Skeletal muscle satellite cell (primary cell): Measurements from ENCODE around the gene MRPL52.
A peak's percentile ranks its signal among the peaks of the same experiment; 100 is the strongest.
"Not testable (repeated sequence)": the region's sequence is repeated elsewhere in the genome, so short reads cannot be mapped to it uniquely, and the experiment has no call there.

Experiments
- H3K27me3 ChIP-seq: 2 replicates; pipeline ENCODE4 v1.7.0; 2013; ENCODE audit warnings: low read length; ENCODE audit not compliant: control insufficient read depth, insufficient read depth
- H3K36me3 ChIP-seq: 2 replicates; pipeline ENCODE4 v1.7.0; 2013; ENCODE audit warnings: mild to moderate bottlenecking, control low read depth, low read length; ENCODE audit not compliant: insufficient read depth
- H3K4me1 ChIP-seq: 2 replicates; pipeline ENCODE4 v1.7.0; 2013; ENCODE audit warnings: low read length; ENCODE audit not compliant: control insufficient read depth, insufficient read depth
- H3K4me2 ChIP-seq: 2 replicates; pipeline ENCODE4 v1.7.0; 2013; ENCODE audit warnings: mild to moderate bottlenecking, low read length
- H3K4me3 ChIP-seq: 2 replicates; pipeline ENCODE4 v1.7.0; 2013; ENCODE audit warnings: low read length
- H3K9ac ChIP-seq: 2 replicates; pipeline ENCODE4 v1.7.0; 2013; ENCODE audit warnings: mild to moderate bottlenecking, low read depth, low read length, moderate library complexity
- H3K9me3 ChIP-seq: replicated peaks from 2 replicates; pipeline ENCODE4 v1.7.0; 2013; ENCODE audit warnings: mild to moderate bottlenecking, control low read depth, low read length

MRPL52 gene

DNA sequence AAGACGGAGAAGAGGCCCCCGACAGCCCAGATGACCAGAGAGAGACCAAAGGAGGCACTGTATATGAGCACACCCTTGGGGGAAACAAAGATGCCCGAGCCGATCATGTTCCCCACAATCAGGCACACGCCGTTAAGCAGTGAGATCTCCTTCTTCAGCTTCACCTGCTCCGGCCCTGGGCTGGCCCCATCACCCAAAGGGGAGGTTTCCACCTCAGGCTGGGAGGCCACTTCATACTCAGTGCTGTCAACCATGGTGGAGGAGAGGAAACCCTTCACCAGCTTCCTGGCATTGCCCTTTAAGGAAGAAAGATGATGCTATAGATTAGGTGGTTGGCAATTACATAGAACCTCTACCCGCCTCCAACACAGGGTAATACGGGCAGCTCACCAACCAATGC lies 16.5 kb upstream of the MRPL52 start:
- Histone ChIP-seq H3K4me1 (peaks cover 8% of the 10 kb centered on the region), H3K27me3 (no peaks in the 10 kb centered on the region), H3K9me3 (no peaks in the 10 kb centered on the region), H3K9ac (no peak overlapping the region), H3K4me3 (no peak overlapping the region), H3K36me3 (no peaks in the 10 kb centered on the region), H3K4me2 (no peak overlapping the region)

DNA sequence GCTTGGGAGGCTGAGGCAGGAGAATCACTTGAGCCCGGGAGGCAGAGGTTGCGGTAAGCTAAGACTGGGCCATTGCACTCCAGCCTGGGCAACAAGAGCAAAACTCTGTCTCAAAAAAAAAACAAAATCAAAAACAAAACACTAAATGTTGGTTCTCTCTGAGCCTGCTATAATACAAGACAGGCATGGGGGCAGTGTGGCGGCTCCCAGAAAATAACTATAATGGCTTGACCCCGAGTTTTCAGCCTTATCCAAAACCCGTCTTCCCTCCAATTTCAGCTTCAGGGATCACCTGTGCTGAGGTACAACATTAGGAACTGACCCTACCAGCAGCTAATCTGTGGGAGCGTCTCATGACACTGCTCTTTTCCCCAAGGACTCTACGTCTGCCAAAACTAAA lies 15.3 kb upstream of the MRPL52 start:
- Histone ChIP-seq H3K9me3 (no peaks in the 10 kb centered on the region), H3K4me3 (no peak overlapping the region), H3K4me2 (no peak overlapping the region), H3K27me3 (no peaks in the 10 kb centered on the region), H3K36me3 (no peaks in the 10 kb centered on the region), H3K4me1 (peaks cover 13% of the 10 kb centered on the region), H3K9ac (no peak overlapping the region)

DNA sequence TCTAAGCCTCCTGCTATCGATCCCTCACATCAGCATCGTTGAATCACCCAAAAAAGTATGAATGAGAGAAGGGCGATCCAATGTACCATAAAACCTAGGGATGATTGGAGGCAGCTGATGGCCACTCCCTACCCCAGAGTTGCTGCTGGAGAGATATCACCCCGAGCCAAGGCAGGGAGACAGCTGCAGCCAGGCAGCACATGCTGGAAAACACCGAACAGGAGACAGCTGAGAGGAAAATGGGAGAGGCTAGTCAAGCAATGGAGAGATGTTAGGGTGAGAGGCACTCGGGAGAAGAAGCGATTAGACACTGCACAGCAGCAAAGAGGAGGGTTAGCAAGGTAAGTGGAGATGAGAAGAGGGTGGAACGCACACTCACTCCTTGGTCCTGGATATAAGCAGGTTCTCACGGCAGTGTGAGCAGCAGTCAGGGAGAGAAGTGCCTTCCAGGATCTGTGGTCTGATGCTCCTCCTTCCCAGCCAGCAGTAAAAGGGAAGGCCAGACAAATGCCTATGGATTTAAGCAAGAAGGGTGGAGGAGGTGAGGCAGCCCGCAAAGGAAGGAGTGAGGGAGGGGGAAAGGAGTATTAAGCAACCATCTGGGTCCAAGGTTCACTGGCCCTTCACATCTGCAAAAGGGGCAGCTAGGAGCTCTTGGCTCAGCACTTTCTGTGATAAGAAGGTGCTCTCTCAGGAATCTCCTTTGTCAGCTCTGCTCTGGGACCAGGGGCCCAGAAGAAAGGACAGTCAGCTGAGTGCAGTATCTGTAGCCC lies 14.6 kb upstream of the MRPL52 start, which contains the start of gene SLC7A7:
TSS of gene SLC7A7 (minus strand) at position 495 of the 773 bp plus-strand sequence. CDS start 2,037 bp downstream, outside the sequence.
- no peaks in the 10 kb centered on the region for H3K36me3 ChIP-seq
- H3K4me3 ChIP-seq, result peak within 1 kb of the TSS; percentile 47
- H3K4me1 ChIP-seq, result peaks cover 19% of the 10 kb centered on the region
- no peaks in the 10 kb centered on the region for H3K27me3 ChIP-seq
- peak within 1 kb of the TSS; percentile 71 for H3K4me2 ChIP-seq
- H3K9ac ChIP-seq, result no peak within 1 kb of the TSS
- H3K9me3 ChIP-seq, result no peaks in the 10 kb centered on the region

DNA sequence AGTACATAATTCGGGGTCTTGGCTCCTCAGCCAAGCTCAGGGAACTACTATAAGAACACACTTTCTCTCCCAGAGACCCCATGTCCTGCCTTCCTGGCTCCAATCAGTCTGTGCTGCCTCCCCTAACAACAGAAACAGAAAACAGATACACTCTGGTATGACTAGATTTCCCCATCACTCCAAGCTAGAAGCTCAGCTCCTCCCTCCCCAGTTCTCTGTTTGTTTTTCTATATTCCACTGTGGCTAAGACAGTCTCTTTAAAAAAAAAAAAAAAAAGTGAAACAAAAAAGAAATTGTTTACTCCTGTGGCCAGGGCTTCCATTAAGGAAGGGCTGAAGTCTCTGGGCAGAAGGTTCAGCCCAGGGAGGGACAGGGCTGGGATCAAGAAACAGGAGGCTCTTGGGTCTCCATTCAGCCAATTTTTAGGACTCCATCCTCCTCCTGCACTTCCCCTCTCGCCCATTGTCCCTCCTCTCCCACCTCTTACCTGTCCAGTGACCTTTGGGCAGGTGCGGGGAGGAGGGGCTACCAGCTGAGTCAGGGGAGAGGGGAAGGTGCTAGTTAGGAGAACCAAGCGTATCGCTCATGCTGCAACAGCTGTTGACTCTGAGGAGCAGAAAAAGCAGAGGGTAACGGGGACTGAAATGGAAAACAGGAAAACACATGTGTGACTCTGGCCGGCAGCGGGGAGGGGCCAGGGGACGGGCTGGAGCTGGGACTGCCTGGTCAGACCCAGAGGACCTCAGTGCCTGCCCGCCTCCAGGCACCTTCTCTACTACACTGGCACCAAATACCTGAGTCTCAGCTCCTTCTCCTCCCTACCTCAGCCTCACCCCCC lies 10.3 kb upstream of the MRPL52 start:
- Histone ChIP-seq H3K4me1 (peaks cover 30% of the 10 kb centered on the region), H3K9ac (peak overlapping the region; percentile 43), H3K36me3 (no peaks in the 10 kb centered on the region), H3K4me2 (peak overlapping the region; percentile 60), H3K27me3 (no peaks in the 10 kb centered on the region), H3K9me3 (no peaks in the 10 kb centered on the region), H3K4me3 (peak overlapping the region; percentile 34)

DNA sequence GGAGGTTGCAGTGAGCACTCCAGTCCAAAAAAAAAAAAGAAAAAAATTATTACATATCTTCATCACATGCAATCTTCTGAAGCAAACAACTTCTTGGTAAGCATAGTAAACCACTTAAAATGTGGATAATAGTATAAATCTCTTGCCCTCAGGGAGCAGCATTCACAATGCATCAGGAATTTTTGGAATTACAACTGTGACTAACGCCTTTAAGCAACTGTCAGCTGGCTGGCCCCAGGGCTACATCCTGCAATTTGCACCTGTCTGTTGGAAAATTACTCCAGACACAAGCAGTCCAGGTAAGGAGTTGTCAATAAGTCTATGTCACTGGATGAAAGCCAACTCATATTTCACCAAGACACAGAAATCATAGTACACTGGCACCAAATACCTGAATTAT lies 9.0 kb upstream of the MRPL52 start:
- H3K4me3 ChIP-seq, result no peak overlapping the region
- H3K4me2 ChIP-seq, result no peak overlapping the region
- no peaks in the 10 kb centered on the region for H3K27me3 ChIP-seq
- H3K36me3 ChIP-seq, result no peaks in the 10 kb centered on the region
- no peaks in the 10 kb centered on the region for H3K9me3 ChIP-seq
- H3K9ac ChIP-seq, result no peak overlapping the region
- peaks cover 31% of the 10 kb centered on the region for H3K4me1 ChIP-seq

DNA sequence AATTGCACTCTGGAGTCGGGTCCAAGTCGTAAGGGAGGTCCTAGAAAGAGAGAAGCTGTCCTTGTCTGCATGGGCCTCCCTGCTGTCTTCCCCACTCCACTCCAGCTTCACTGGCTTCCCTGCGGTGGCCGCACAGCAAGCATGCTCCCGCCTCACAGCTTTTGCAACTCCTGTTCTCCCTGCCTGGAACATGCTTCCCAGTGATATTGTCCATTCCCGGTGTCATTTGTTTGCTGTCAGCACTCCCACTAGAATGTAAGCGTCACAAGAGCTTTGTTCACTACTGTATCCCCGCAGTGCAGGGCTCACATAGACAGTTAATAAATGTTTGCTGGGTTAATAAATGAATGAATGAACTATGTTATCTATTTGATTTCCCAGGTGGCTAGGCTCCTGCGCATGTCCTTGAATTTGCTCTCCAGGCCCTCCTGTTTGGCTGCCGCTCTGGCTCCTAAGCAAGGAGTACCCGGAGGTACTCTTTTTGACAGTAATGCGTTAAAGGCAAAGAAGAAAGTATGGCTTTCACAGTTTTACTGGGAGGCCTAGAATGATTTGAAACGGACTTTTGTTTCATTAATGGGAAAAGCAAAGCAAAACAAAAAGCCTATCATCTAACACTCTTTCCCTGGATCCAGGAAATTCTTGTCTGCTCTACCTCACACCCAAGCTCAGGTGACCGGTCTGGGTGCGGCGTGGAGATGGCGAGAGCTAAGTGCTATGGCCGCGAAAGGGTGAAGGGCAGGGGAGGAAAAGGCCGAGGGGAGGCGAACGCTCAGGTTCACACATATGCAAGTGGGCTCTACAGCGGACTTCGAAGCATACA lies 8.3 kb upstream of the MRPL52 start:
- H3K36me3 ChIP-seq, result no peaks in the 10 kb centered on the region
- H3K27me3 ChIP-seq, result no peaks in the 10 kb centered on the region
- H3K4me1 ChIP-seq, result peaks cover 30% of the 10 kb centered on the region
- no peak overlapping the region for H3K4me2 ChIP-seq
- no peaks in the 10 kb centered on the region for H3K9me3 ChIP-seq
- H3K4me3 ChIP-seq, result no peak overlapping the region
- no peak overlapping the region for H3K9ac ChIP-seq

DNA sequence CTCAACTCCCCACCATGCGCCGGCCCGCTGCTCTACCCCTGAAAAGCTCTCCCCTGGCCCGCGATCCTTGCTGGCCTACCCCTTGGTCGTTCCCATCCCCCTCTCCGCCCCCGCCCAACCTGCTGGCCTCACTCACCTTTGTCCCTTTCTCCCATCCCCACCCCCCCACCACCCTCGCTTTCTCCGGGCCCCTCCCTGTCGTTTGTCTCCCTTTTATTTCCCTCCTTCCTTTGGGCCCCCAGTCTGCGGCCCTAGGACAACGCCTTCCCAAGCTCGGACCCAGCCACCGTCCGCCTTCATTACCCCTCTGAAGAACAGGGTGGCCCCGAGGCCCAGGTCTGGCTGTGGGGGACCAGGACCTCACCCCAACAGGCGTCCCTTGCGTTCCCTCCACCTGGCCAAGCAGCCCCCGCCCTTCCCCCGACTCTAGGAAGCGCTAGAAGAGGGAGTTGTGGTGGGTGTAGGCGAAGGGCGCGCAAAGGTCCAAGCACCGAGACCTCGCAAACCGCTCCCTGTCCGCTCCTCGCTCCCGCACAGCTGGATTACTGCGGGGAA lies 7.6 kb upstream of the MRPL52 start:
- H3K4me3 ChIP-seq, result peak overlapping the region; percentile 56
- H3K4me1 ChIP-seq, result peaks cover 30% of the 10 kb centered on the region
- H3K9me3 ChIP-seq, result no peaks in the 10 kb centered on the region
- no peaks in the 10 kb centered on the region for H3K27me3 ChIP-seq
- H3K4me2 ChIP-seq, result peak overlapping the region; percentile 79
- H3K36me3 ChIP-seq, result no peaks in the 10 kb centered on the region
- H3K9ac ChIP-seq, result peak overlapping the region; percentile 53

DNA sequence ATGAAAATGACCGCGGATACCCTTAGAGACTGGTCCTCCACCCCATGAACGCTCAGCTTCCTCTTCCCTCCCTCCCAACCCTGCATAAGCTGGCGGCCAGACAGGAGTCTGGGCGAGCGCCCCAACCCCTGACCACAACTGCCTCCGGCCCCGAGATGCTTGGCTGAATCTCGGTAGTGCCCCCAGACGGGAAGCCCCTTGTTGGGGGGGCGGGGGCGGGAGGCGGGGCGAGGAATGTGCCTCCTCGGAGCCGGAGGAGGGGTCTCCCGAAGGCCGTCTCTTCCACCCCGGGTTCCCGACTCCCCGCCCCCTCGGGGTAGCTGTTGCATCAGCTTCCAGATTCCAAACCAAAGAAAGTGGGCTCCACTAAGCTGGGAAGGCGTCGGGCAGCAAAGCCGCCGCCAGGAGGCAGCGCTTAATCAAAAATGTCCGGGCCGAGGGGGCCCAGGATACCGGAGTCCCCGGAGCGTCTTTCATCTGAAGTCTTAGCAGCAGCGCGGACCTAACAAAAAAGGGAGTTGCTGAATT lies 7.1 kb upstream of the MRPL52 start:
- no peaks in the 10 kb centered on the region for H3K36me3 ChIP-seq
- H3K27me3 ChIP-seq, result no peaks in the 10 kb centered on the region
- peaks cover 30% of the 10 kb centered on the region for H3K4me1 ChIP-seq
- no peaks in the 10 kb centered on the region for H3K9me3 ChIP-seq
- H3K4me2 ChIP-seq, result peak overlapping the region; percentile 79
- H3K4me3 ChIP-seq, result peak overlapping the region; percentile 56
- H3K9ac ChIP-seq, result peak overlapping the region; percentile 53

DNA sequence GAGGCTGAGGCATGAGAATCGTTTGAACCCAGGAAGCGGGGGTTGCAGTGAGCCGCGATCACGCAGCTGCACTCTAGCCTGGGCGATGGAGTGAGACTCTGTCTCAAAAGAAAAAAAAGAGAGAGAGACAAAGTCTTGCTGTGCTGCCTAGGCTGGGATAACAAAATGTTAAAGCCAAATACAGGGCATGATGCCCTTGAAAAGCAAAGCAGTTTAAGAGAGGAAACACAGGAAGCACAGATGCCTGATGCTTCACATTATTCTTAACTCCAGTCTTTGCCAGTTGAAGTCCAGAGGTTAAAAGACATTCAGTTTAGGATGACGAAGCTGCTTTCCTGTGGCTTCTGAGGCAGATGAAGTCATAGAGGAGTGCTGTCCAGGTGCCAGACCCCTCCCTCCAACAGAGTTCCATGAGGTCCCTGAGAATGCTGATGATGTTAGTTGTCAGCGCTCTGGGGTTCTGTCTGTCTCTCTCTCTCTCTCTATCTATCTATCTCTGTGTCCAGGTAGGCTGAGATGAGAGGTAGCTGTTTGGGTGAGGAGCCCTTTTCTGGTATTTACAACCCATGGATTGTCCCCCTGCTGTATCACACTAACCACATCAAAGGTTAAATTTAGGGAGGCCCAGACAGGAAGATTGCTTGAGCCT lies 4.9 kb upstream of the MRPL52 start:
- Histone ChIP-seq H3K4me1 (peaks cover 21% of the 10 kb centered on the region), H3K36me3 (no peaks in the 10 kb centered on the region), H3K4me2 (peak overlapping the region; percentile 52), H3K4me3 (no peak overlapping the region), H3K9me3 (no peaks in the 10 kb centered on the region), H3K27me3 (no peaks in the 10 kb centered on the region), H3K9ac (peak overlapping the region; percentile 54)

DNA sequence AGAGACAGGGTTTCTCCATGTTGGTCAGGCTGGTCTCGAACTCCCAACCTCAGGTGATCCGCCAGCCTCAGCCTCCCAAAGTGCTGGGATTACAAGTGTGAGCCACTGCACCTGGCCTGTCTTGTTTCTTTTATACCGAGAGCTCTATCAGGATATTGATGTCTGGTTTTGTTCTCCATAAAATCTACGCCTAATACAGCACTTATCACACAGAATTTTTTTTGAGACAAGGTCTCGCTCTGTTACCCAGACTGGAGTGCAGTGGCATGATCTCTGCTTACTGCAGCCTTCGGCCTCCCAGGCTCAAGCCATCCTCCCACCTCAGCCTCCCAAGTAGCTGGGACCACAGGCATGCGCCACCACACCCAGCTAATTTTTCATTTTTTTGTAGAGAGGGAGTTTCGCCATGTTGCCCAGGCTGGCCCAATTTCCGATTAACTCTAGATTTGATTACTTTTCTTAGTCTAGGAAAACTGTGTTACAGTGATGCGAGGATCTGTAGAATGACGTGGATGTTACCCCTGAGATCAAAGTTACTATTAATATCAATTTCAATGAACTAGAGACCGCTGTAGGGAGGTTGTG lies 519 bp upstream of the MRPL52 start:
- not testable (repeated sequence) for H3K36me3 ChIP-seq, H3K9me3 ChIP-seq, H3K27me3 ChIP-seq
- H3K9ac ChIP-seq, result peak overlapping the region; percentile 88
- H3K4me3 ChIP-seq, result peak overlapping the region; percentile 84
- H3K4me2 ChIP-seq, result peak overlapping the region; percentile 86
- peaks cover 17% of the 10 kb centered on the region for H3K4me1 ChIP-seq
